UCSD-AML1 (cell line): ENCODE results near the gene SPDYE2.
"Not testable (repeated sequence)": the region's sequence is repeated elsewhere in the genome, so short reads cannot be mapped to it uniquely, and the experiment has no call there.

Experiments used
- DNase-seq: peaks from one replicate; lab custom pipeline; 2025; ENCODE audit not compliant: unreplicated experiment; lab: John Stamatoyannopoulos, UW

The SPDYE2 gene

GRCh38 chr7:102535062-102535615, 15.9 kb upstream of the SPDYE2 start:
- not testable (repeated sequence) for DNase-seq

GRCh38 chr7:102540604-102541003, 10.4 kb upstream of the SPDYE2 start:
- not testable (repeated sequence) for DNase-seq

- DNase-seq, result not testable (repeated sequence)
Observed at GRCh38 chr7:102542083-102542482, 8.9 kb upstream of the SPDYE2 start.

- not testable (repeated sequence) for DNase-seq
Observed at GRCh38 chr7:102542771-102543170, 8.3 kb upstream of the SPDYE2 start.

- not testable (repeated sequence) for DNase-seq
Observed at GRCh38 chr7:102543596-102543995, 7.4 kb upstream of the SPDYE2 start, which contains the start of gene UPK3BL2. Gene UPK3BL2, minus strand, starts transcription at chr7:102543696. Its CDS starts 60 bp downstream, at chr7:102543636.

GRCh38 chr7:102544372-102544771, 6.7 kb upstream of the SPDYE2 start:
- DNase-seq, result not testable (repeated sequence)

GRCh38 chr7:102545288-102545687, 5.7 kb upstream of the SPDYE2 start:
- DNase-seq, result not testable (repeated sequence)

- DNase-seq, result not testable (repeated sequence)
Observed at GRCh38 chr7:102546353-102546752, 4.7 kb upstream of the SPDYE2 start.

GRCh38 chr7:102568620-102569019, 17.6 kb downstream of the SPDYE2 start:
- DNase-seq, result not testable (repeated sequence)

GRCh38 chr7:102572261-102573239, 21.5 kb downstream of the SPDYE2 start, which contains the start of gene POLR2J3:
Gene POLR2J3, minus strand, starts transcription at chr7:102572583. Its CDS starts 62 bp downstream, at chr7:102572521.
- DNase-seq, result not testable (repeated sequence)

- not testable (repeated sequence) for DNase-seq
Observed at GRCh38 chr7:102574607-102575006, 23.6 kb downstream of the SPDYE2 start.

GRCh38 chr7:102576363-102576762, 25.3 kb downstream of the SPDYE2 start:
- not testable (repeated sequence) for DNase-seq

GRCh38 chr7:102577315-102578240, 26.6 kb downstream of the SPDYE2 start:
- not testable (repeated sequence) for DNase-seq

- not testable (repeated sequence) for DNase-seq
Observed at GRCh38 chr7:102578486-102578885, 27.5 kb downstream of the SPDYE2 start.

- not testable (repeated sequence) for DNase-seq
Observed at GRCh38 chr7:102581722-102582121, 30.7 kb downstream of the SPDYE2 start.

GRCh38 chr7:102583495-102583894, 32.5 kb downstream of the SPDYE2 start:
- not testable (repeated sequence) for DNase-seq

- not testable (repeated sequence) for DNase-seq
Observed at GRCh38 chr7:102589857-102590256, 38.8 kb downstream of the SPDYE2 start.

- not testable (repeated sequence) for DNase-seq
Observed at GRCh38 chr7:102592477-102593019, 41.5 kb downstream of the SPDYE2 start.

GRCh38 chr7:102593637-102594334, 42.8 kb downstream of the SPDYE2 start:
- not testable (repeated sequence) for DNase-seq

GRCh38 chr7:102596036-102596435, 45.0 kb downstream of the SPDYE2 start:
- not testable (repeated sequence) for DNase-seq
